GM21423 (cell line): ENCODE measurements around the gene LRG1.

ENCODE experiments used
- ATAC-seq: cut with Tn5 transposase; IDR thresholded peaks from one replicate; pipeline ENCODE4 v1.9.1; 2021; ENCODE audit warnings: mild to moderate bottlenecking, moderate library complexity; ENCODE audit not compliant: unreplicated experiment

The LRG1 gene

GRCh38 chr19:4511300-4512054 lies 28.4 kb downstream of the LRG1 start:
- ATAC-seq = no peak

- ATAC-seq = no peak
Observed at GRCh38 chr19:4510435-4511255, 29.2 kb downstream of the LRG1 start.

- no peak for ATAC-seq
Observed at GRCh38 chr19:4508698-4509097, 31.1 kb downstream of the LRG1 start.

- no peak for ATAC-seq
Observed at GRCh38 chr19:4507804-4508203, 32.0 kb downstream of the LRG1 start.

- no peak for ATAC-seq
Observed at GRCh38 chr19:4507150-4507452, 32.7 kb downstream of the LRG1 start.

- no peak for ATAC-seq
Observed at GRCh38 chr19:4506449-4507149, 33.2 kb downstream of the LRG1 start.

- no peak for ATAC-seq
Observed at GRCh38 chr19:4505570-4506448, 34.0 kb downstream of the LRG1 start.

- ATAC-seq = no peak
Observed at GRCh38 chr19:4504891-4505569, 34.8 kb downstream of the LRG1 start.

- ATAC-seq = no peak
Observed at GRCh38 chr19:4504297-4504701, 35.5 kb downstream of the LRG1 start.

GRCh38 chr19:4503825-4504170 lies 36.0 kb downstream of the LRG1 start:
- ATAC-seq = no peak

- no peak for ATAC-seq
Observed at GRCh38 chr19:4503132-4503824, 36.6 kb downstream of the LRG1 start.

- ATAC-seq = no peak
Observed at GRCh38 chr19:4502282-4503131, 37.3 kb downstream of the LRG1 start.

- no peak for ATAC-seq
Observed at GRCh38 chr19:4501691-4502090, 38.1 kb downstream of the LRG1 start.

GRCh38 chr19:4500841-4501591 lies 38.8 kb downstream of the LRG1 start:
- ATAC-seq = no peak

GRCh38 chr19:4499855-4500254 lies 40.0 kb downstream of the LRG1 start:
- ATAC-seq = no peak

GRCh38 chr19:4499318-4499717 lies 40.5 kb downstream of the LRG1 start:
- no peak for ATAC-seq

- ATAC-seq = no peak
Observed at GRCh38 chr19:4498694-4499093, 41.1 kb downstream of the LRG1 start.

- no peak for ATAC-seq
Observed at GRCh38 chr19:4497770-4498389, 42.0 kb downstream of the LRG1 start.
